ENCODE data around the gene AANAT.

The AANAT gene

GRCh38 chr17:76432712-76433336 is 34.6 kb upstream of the AANAT start (continued):
- no peak for TF ChIP-seq ZNF18 (tag by site-specific recombination; IDR thresholded peaks at IDR 0.05)
- TF ChIP-seq ZNF19 (tag by site-specific recombination; IDR thresholded peaks at IDR 0.05; ENCODE audit: low read depth): no peak
- TF ChIP-seq ZNF404 (tag by site-specific recombination; IDR thresholded peaks at IDR 0.05): no peak

- no peak for TF ChIP-seq ZNF776 (tag by site-specific recombination; IDR thresholded peaks at IDR 0.05; ENCODE audit: borderline replicate concordance)
- no peak for TF ChIP-seq ZNF138 (tag by site-specific recombination; IDR thresholded peaks at IDR 0.05; ENCODE audit: borderline replicate concordance)
- TF ChIP-seq ZNF513 (tag by site-specific recombination; IDR thresholded peaks at IDR 0.05): no peak
- TF ChIP-seq ZNF114 (tag by site-specific recombination; IDR thresholded peaks at IDR 0.05): no peak
- no peak for TF ChIP-seq ZNF394 (tag by site-specific recombination; IDR thresholded peaks at IDR 0.05; ENCODE audit: borderline replicate concordance)
- TF ChIP-seq ZNF623 (tag by site-specific recombination; IDR thresholded peaks at IDR 0.05): no peak
- Histone ChIP-seq H3K4me3 (ENCODE audit: low read depth, low read length) (no peak overlapping the region), H3K27ac (ENCODE audit: extremely low read depth, low read depth, low read length) (no peak overlapping the region), H3K9me3 (ENCODE audit: control insufficient read depth, insufficient read depth, low read depth, low read length) (no peaks in the 10 kb centered on the region), H3K36me3 (ENCODE audit: control insufficient read depth in 2 of 2, insufficient read depth in 1 of 2, low read length in 2 of 2) (peaks cover 0 to 9% of the 10 kb centered on the region in 2 experiments; a peak in 1 of 3 replicates), H3K4me1 (ENCODE audit: control insufficient read depth, insufficient read depth, low read length) (peaks cover 14% of the 10 kb centered on the region)
- POLR2A ChIA-PET: no interaction called here
- CTCF ChIA-PET: no interaction called here
Observed at GRCh38 chr17:76433693-76434092, 33.7 kb upstream of the AANAT start.

- ChIA-PET CTCF (interaction anchor here (0.6 to 2.6 kb wide), 12 partner anchors 10 to 721 kb away, joined by 3 to 15 read pairs (median 4); no protein-coding TSS in a partner anchor), POLR2A (interaction anchor here (0.6 to 0.7 kb wide), 2 partner anchors 32 to 142 kb away, joined by 3 to 4 read pairs; partner anchors contain the start of gene AANAT)
- H3K4me1 ChIP-seq (ENCODE audit: control insufficient read depth, insufficient read depth, low read length): peaks cover 21% of the 10 kb centered on the region
- H3K4me3 ChIP-seq (ENCODE audit: low read depth, low read length): no peak overlapping the region
- no peaks in the 10 kb centered on the region for H3K9me3 ChIP-seq (ENCODE audit: control insufficient read depth, insufficient read depth, low read depth, low read length)
- H3K27ac ChIP-seq (ENCODE audit: extremely low read depth, low read depth, low read length): no peak overlapping the region
- H3K36me3 ChIP-seq (ENCODE audit: control insufficient read depth in 2 of 2, insufficient read depth in 1 of 2, low read length in 2 of 2): peaks cover 0 to 9% of the 10 kb centered on the region in 2 experiments; a peak in 1 of 3 replicates
- no peak for TF ChIP-seq TRIM28 (IDR thresholded peaks at IDR 0.05; ENCODE audit: borderline replicate concordance, low read length)
- TF ChIP-seq ZNF398 (tag by site-specific recombination; IDR thresholded peaks at IDR 0.05): no peak
- no peak for TF ChIP-seq ZFP41 (tag by site-specific recombination; IDR thresholded peaks at IDR 0.05; ENCODE audit: borderline replicate concordance)
- TF ChIP-seq GLIS1 (tag by site-specific recombination; IDR thresholded peaks at IDR 0.05): no peak
- TF ChIP-seq ZNF692 (tag by site-specific recombination; IDR thresholded peaks at IDR 0.05): no peak
- no peak for TF ChIP-seq ZBTB48 (tag by site-specific recombination; IDR thresholded peaks at IDR 0.05)
- TF ChIP-seq YY2 (tag by site-specific recombination; IDR thresholded peaks at IDR 0.05): no peak
- TF ChIP-seq OSR2 (tag by site-specific recombination; IDR thresholded peaks at IDR 0.05): no peak
- no peak for TF ChIP-seq KLF9 (tag by site-specific recombination; IDR thresholded peaks at IDR 0.05; ENCODE audit: low read depth)
- no peak for TF ChIP-seq FEZF1 (tag by site-specific recombination; IDR thresholded peaks at IDR 0.05)
- TF ChIP-seq ZNF214 (tag by site-specific recombination; IDR thresholded peaks at IDR 0.05; ENCODE audit: borderline replicate concordance): no peak
- TF ChIP-seq PATZ1 (tag by site-specific recombination; IDR thresholded peaks at IDR 0.05): no peak
- TF ChIP-seq CTCF (tag by site-specific recombination; IDR thresholded peaks at IDR 0.05): no peak
- no peak for TF ChIP-seq ZNF501 (tag by site-specific recombination; IDR thresholded peaks at IDR 0.05)
Observed at GRCh38 chr17:76434870-76435269, 32.5 kb upstream of the AANAT start.

Measured in HEK293 (cell line).